GM23248 (cell line): ENCODE measurements around the gene LILRB1. TPM values are rescaled to one million over a fixed set of nuclear protein-coding genes. Genes with fewer than 3 reads are reported as not detected.

Experiments
- DNase-seq: peaks from one replicate; pipeline ENCODE4 v3.0.0-alpha.2; 2015
- H2AFZ ChIP-seq: fragments of 200-600 bp; sonication (generic); 2 replicates; pipeline ENCODE4 v1.6.1; 2016; ENCODE audit warnings: antibody characterized with exemption
- H3F3A ChIP-seq: fragments of 200-600 bp; sonication (generic); 2 replicates; pipeline ENCODE4 v1.6.1; 2016; ENCODE audit warnings: mild to moderate bottlenecking, antibody characterized with exemption, mixed run types; ENCODE audit not compliant: insufficient read depth
- H3K27ac ChIP-seq: fragments of 200-600 bp; sonication (generic); 2 replicates; pipeline ENCODE4 v1.5.1; 2016; ENCODE audit warnings: mild to moderate bottlenecking
- H3K27me3 ChIP-seq: fragments of 200-600 bp; sonication (generic); replicated peaks from 2 replicates; pipeline ENCODE4 v1.6.1; 2016; ENCODE audit warnings: mild to moderate bottlenecking; ENCODE audit not compliant: insufficient read depth
- H3K36me3 ChIP-seq: fragments of 200-600 bp; sonication (generic); 2 replicates; pipeline ENCODE4 v1.6.1; 2016; ENCODE audit warnings: low read depth, mild to moderate bottlenecking
- H3K4me1 ChIP-seq: fragments of 200-600 bp; sonication (generic); 2 replicates; pipeline ENCODE4 v1.6.1; 2016; ENCODE audit warnings: mild to moderate bottlenecking; ENCODE audit not compliant: insufficient read depth
- H3K4me2 ChIP-seq: fragments of 200-600 bp; sonication (generic); one replicate; pipeline ENCODE4 v1.6.1; 2016; ENCODE audit warnings: mild to moderate bottlenecking; ENCODE audit not compliant: unreplicated experiment
- H3K4me3 ChIP-seq: fragments of 200-600 bp; sonication (generic); 2 replicates; pipeline ENCODE4 v1.5.1; 2016; ENCODE audit warnings: mild to moderate bottlenecking
- H3K79me2 ChIP-seq: fragments of 200-600 bp; sonication (generic); 2 replicates; pipeline ENCODE4 v1.6.1; 2016; ENCODE audit warnings: mild to moderate bottlenecking; ENCODE audit not compliant: insufficient read depth
- H3K9ac ChIP-seq: fragments of 200-600 bp; sonication (generic); 2 replicates; pipeline ENCODE4 v1.6.1; 2016; ENCODE audit warnings: mild to moderate bottlenecking
- H3K9me2 ChIP-seq: fragments of 200-600 bp; sonication (generic); 2 replicates; pipeline ENCODE4 v1.6.1; 2016; ENCODE audit warnings: mixed run types, mild to moderate bottlenecking, moderate library complexity; ENCODE audit not compliant: insufficient read depth
- H3K9me3 ChIP-seq: fragments of 200-600 bp; sonication (generic); one replicate; pipeline ENCODE4 v1.6.1; 2017; ENCODE audit warnings: low read depth
- H4K20me1 ChIP-seq: fragments of 200-600 bp; sonication (generic); 2 replicates; pipeline ENCODE4 v1.6.0; 2016; ENCODE audit not compliant: insufficient read depth
- EZH2 ChIP-seq: fragments of 200-600 bp; sonication (generic); IDR thresholded peaks from 2 replicates; pipeline ENCODE4 v1.6.1; 2018; ENCODE audit warnings: antibody characterized with exemption, mild to moderate bottlenecking; ENCODE audit not compliant: insufficient read depth, poor library complexity, severe bottlenecking
- EZH2phosphoT487 ChIP-seq: fragments of 200-600 bp; sonication (generic); IDR thresholded peaks from 2 replicates; pipeline ENCODE4 v1.6.1; 2018; ENCODE audit warnings: antibody characterized with exemption, moderate library complexity, mild to moderate bottlenecking, low read depth; ENCODE audit not compliant: insufficient read depth
- WGBS, 2 experiments: methylation state at CpG; one replicate each; pipeline ENCODE4 v1.1.6; 2015 to 2017; ENCODE audit warnings: low lambda C conversion rate in 2 of 2, low coverage in 1 of 2; ENCODE audit errors: missing lambda C conversion rate in 2 of 2; 5-methylcytosine and 5-hydroxymethylcytosine counted together
- in situ Hi-C: fragments of 300-500 bp; cut with MboI; formaldehyde crosslinking; loops from 2 replicates; pipeline ENCODE4 v1.15.0; 2020
- polyA plus RNA-seq: library from polyadenylated mRNA; unstranded; fragments of >200 nt; fragmentation: Nextera tagmentation; extraction: Ambion mirVana; gene quantifications from 2 replicates; pipeline ENCODE4 v1.2.1, GENCODE V29; 2016
- total RNA-seq: library from RNA; depleted of rRNA; stranded (reverse); fragments of >200 nt; shearing (Covaris generic); gene quantifications from 2 replicates; pipeline ENCODE4 v1.2.3, GENCODE V29; 2014

The LILRB1 gene
- total and polyA plus RNA-seq, 2 experiments from 2014 or later: 0.06 TPM; not detected in 1

DNA sequence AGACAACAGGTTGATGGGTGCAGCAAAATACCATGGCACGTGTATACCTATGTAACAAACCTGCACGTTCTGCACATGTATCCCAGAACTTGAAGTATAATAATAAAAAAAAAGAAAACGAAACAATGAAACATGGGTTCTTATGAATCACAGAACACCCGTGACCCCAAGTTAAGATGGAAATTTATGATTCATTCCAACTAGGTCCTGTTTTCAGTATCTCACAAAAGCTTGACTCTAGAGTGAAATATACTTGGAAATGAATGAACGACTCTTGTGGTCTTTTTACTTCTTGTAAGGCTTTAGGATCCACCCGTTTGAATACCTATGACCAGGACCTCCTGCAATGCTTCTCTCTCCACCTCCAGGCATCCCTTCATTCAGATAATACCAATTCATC lies 29.0 kb downstream of the LILRB1 start:
- Histone ChIP-seq H3K27me3 (no peaks in the 10 kb centered on the region), H3K9ac (no peak overlapping the region), H3F3A (no peaks in the 10 kb centered on the region), H3K4me2 (no peak overlapping the region), H3K9me3 (no peaks in the 10 kb centered on the region), H4K20me1 (no peaks in the 10 kb centered on the region), H3K9me2 (no peaks in the 10 kb centered on the region), H3K4me3 (no peak overlapping the region), H2AFZ (no peak overlapping the region), H3K4me1 (no peaks in the 10 kb centered on the region), H3K79me2 (no peaks in the 10 kb centered on the region), H3K36me3 (no peaks in the 10 kb centered on the region), H3K27ac (no peak overlapping the region)
- WGBS, 2 experiments: 22% methylated on average over 6 of the region's 6 CpGs
- DNase-seq: no peak
- in situ Hi-C loops: no loop called here
- TF ChIP-seq EZH2: no peak
- no peak for TF ChIP-seq EZH2phosphoT487

DNA sequence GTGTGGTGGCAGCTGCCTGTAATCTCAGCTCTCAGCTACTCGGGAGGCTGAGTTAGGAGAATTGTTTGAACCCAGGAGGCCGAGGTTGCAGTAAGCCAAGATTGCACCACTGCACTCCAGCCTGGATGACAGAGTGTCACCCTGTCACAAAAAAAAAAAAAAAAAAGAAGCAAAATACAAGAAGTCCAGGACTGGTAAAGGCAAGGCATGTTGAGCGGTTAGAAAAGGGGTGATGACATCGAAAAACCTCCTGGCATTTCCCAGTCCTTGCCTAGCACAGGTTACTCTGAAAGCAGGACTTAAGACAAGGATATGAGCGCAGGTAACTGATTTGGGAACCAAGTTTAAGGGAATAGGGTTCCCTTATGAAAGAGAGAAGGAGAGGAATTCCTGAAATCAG lies 30.0 kb downstream of the LILRB1 start:
- WGBS, 2 experiments: 19 to 22% methylated on average over 5 of the region's 5 CpGs
- Histone ChIP-seq H3K9me3 (no peaks in the 10 kb centered on the region), H3K4me1 (no peaks in the 10 kb centered on the region), H3K79me2 (no peaks in the 10 kb centered on the region), H3F3A (no peaks in the 10 kb centered on the region), H3K9ac (no peak overlapping the region), H3K27ac (no peak overlapping the region), H4K20me1 (no peaks in the 10 kb centered on the region), H3K27me3 (no peaks in the 10 kb centered on the region), H3K9me2 (no peaks in the 10 kb centered on the region), H3K4me3 (no peak overlapping the region), H3K36me3 (no peaks in the 10 kb centered on the region), H2AFZ (no peak overlapping the region), H3K4me2 (no peak overlapping the region)
- in situ Hi-C loops: no loop called here
- no peak for TF ChIP-seq EZH2phosphoT487
- TF ChIP-seq EZH2: no peak
- no peak for DNase-seq

DNA sequence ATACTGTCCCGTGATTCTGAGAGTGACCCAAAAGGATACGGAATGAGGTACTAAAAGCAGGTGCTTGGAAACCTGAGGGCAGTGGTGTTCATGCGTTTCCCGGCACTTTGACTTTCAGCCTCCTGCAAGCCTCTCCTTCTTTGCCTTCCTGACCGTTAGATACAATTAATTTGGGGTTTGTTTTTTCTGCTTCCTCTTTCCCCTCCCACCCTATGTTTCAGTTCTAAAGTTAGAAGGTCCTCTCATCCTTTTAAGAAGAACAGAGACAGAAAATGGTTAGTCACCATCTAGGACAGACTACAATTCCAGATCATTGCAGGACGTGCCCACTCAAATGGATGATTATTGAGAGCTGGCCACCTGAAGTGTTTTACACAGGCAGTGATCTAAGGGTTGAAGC lies 30.7 kb downstream of the LILRB1 start:
- no peak for DNase-seq
- Histone ChIP-seq H3K4me1 (no peaks in the 10 kb centered on the region), H3K27ac (no peak overlapping the region), H3F3A (no peaks in the 10 kb centered on the region), H4K20me1 (no peaks in the 10 kb centered on the region), H3K9me3 (no peaks in the 10 kb centered on the region), H3K4me3 (no peak overlapping the region), H3K36me3 (no peaks in the 10 kb centered on the region), H3K4me2 (no peak overlapping the region), H3K9ac (no peak overlapping the region), H3K27me3 (no peaks in the 10 kb centered on the region), H3K79me2 (no peaks in the 10 kb centered on the region), H3K9me2 (no peaks in the 10 kb centered on the region), H2AFZ (no peak overlapping the region)
- 27 to 35% methylated on average over 6 of the region's 6 CpGs for WGBS, 2 experiments
- TF ChIP-seq EZH2phosphoT487 (no peak), EZH2 (no peak)
- in situ Hi-C loops: no loop called here

DNA sequence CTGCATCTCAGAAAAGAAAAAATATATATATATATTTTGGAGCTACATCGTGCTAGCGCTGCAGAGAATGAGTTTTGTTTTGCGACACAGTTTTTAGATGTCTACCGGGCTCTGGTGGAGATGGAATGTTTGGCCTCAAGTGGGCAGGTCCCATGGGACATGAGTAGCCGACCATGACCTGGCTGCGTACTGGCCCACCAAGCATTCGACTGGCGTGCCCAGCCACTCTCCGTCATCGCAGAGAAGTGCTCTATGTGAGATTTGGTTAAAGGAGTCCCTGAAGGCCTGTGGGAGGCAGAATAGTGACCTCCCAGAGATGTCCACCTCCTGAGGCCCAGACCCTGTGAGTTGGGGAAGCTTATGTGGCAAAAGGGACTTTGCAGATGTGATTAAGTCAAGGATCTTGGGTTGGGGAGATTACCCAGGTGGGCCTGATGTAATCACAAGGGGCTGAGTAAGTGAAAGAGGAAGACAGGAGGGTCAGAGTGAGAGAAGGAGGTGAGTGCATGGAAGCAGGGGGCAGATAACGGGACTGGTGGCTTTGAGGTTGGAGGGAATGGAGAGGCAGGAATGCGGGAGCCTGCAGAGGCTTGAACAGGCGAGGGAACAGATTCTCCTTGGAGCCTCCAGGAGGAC lies 31.7 kb downstream of the LILRB1 start:
- Histone ChIP-seq H3K27me3 (no peaks in the 10 kb centered on the region), H4K20me1 (no peaks in the 10 kb centered on the region), H3K4me3 (no peak overlapping the region), H3K4me2 (no peak overlapping the region), H3K9ac (no peak overlapping the region), H3K9me2 (no peaks in the 10 kb centered on the region), H3K4me1 (no peaks in the 10 kb centered on the region), H3F3A (no peaks in the 10 kb centered on the region), H3K79me2 (no peaks in the 10 kb centered on the region), H2AFZ (no peak overlapping the region), H3K27ac (no peak overlapping the region), H3K36me3 (no peaks in the 10 kb centered on the region), H3K9me3 (no peaks in the 10 kb centered on the region)
- in situ Hi-C loops: no loop called here
- 42 to 46% methylated on average over 13 of the region's 13 CpGs for WGBS, 2 experiments
- DNase-seq: no peak
- TF ChIP-seq EZH2: no peak
- TF ChIP-seq EZH2phosphoT487: no peak

DNA sequence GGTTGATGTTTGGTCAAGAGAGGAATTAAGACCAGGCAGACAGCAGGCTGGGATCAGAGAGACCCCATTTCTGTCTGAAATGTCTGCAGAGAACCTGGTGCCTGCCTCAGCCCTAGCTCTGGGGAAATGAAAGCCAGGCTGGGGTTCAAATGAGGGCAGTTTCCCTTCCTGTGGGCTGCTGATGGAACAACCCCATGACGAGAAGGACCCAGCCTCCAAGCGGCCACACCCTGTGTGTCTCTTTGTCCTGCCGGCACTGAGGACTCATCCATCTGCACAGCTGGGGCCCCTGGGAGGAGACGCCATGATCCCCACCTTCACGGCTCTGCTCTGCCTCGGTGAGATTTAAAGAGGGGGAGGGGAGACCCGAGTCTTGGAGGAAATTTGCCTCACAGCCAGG lies 32.4 kb downstream of the LILRB1 start, which contains the start of gene LILRB4:
Gene LILRB4 (plus strand): TSS at position 256 of the 400 bp plus-strand sequence. CDS start 49 bp downstream, at position 305.
- Histone ChIP-seq H3F3A (no peaks in the 10 kb centered on the region), H4K20me1 (no peaks in the 10 kb centered on the region), H3K4me1 (no peaks in the 10 kb centered on the region), H3K9ac (no peak within 1 kb of the TSS), H3K9me3 (no peaks in the 10 kb centered on the region), H3K9me2 (no peaks in the 10 kb centered on the region), H3K27me3 (no peaks in the 10 kb centered on the region), H2AFZ (no peak within 1 kb of the TSS), H3K79me2 (no peaks in the 10 kb centered on the region), H3K4me2 (no peak within 1 kb of the TSS), H3K4me3 (no peak within 1 kb of the TSS), H3K36me3 (no peaks in the 10 kb centered on the region), H3K27ac (no peak within 1 kb of the TSS)
- in situ Hi-C loops: no loop called here
- 22 to 30% methylated on average over 7 of the region's 7 CpGs for WGBS, 2 experiments
- TF ChIP-seq EZH2phosphoT487 (no peak), EZH2 (no peak)
- no peak for DNase-seq
